OCI-LY1 (cell line): ENCODE measurements around the gene MAZ.
"Not testable (repeated sequence)": the region's sequence is repeated elsewhere in the genome, so short reads cannot be mapped to it uniquely, and the experiment has no call there.

Experiments used
- H2AFZ ChIP-seq: fragments of 200-600 bp; sonication (generic), shearing (Covaris generic); 2 replicates; pipeline ENCODE4 v1.6.0; 2014; ENCODE audit warnings: antibody characterized with exemption, mild to moderate bottlenecking, low read length
- H3F3A ChIP-seq: fragments of 200-600 bp; sonication (generic), shearing (Covaris generic); 2 replicates; pipeline ENCODE4 v1.6.0; 2014; ENCODE audit warnings: mild to moderate bottlenecking, antibody characterized with exemption, low read length, moderate library complexity; ENCODE audit not compliant: insufficient read depth
- H3K27ac ChIP-seq: fragments of 200-600 bp; sonication (generic); 2 replicates; pipeline ENCODE4 v1.5.1; 2014; ENCODE audit warnings: low read length, mixed run types, mild to moderate bottlenecking, low read depth; ENCODE audit not compliant: poor library complexity, severe bottlenecking
- H3K27me3 ChIP-seq: fragments of 200-600 bp; sonication (generic); 2 replicates; pipeline ENCODE4 v1.6.0; 2014; ENCODE audit warnings: antibody characterized with exemption, mild to moderate bottlenecking, low read length, moderate library complexity; ENCODE audit not compliant: insufficient read depth
- H3K36me3 ChIP-seq: fragments of 200-600 bp; sonication (generic); 2 replicates; pipeline ENCODE4 v1.6.1; 2014; ENCODE audit warnings: mild to moderate bottlenecking, antibody characterized with exemption, low read length, moderate library complexity, mixed read lengths; ENCODE audit not compliant: insufficient read depth
- H3K4me1 ChIP-seq: fragments of 200-600 bp; sonication (generic); 2 replicates; pipeline ENCODE4 v1.5.1; 2014; ENCODE audit warnings: mild to moderate bottlenecking, low read length, moderate library complexity; ENCODE audit not compliant: insufficient read depth, severe bottlenecking
- H3K4me2 ChIP-seq: fragments of 200-600 bp; sonication (generic), shearing (Covaris generic); 2 replicates; pipeline ENCODE4 v1.6.1; 2014; ENCODE audit warnings: low read length
- H3K4me3 ChIP-seq: fragments of 200-600 bp; sonication (generic); 2 replicates; pipeline ENCODE4 v1.5.1; 2014; ENCODE audit warnings: low read length, low read depth, mild to moderate bottlenecking, mixed read lengths; ENCODE audit not compliant: poor library complexity, severe bottlenecking
- H3K79me2 ChIP-seq: fragments of 200-600 bp; shearing (Covaris generic); 2 replicates; pipeline ENCODE4 v1.6.1; 2016; ENCODE audit warnings: mixed run types, low read length, mixed read lengths; ENCODE audit not compliant: insufficient read depth
- H3K9ac ChIP-seq: fragments of 200-600 bp; sonication (generic), shearing (Covaris generic); 2 replicates; pipeline ENCODE4 v1.6.1; 2014; ENCODE audit warnings: mild to moderate bottlenecking, low read length, mixed read lengths
- H3K9me2 ChIP-seq: fragments of 200-600 bp; sonication (generic), shearing (Covaris generic); 2 replicates; pipeline ENCODE4 v1.6.1; 2014; ENCODE audit warnings: low read depth, mild to moderate bottlenecking, low read length, mixed read lengths
- H3K9me3 ChIP-seq: fragments of 200-600 bp; shearing (Covaris generic); 2 replicates; pipeline ENCODE4 v1.6.1; 2014; ENCODE audit warnings: low read length, mixed read lengths
- H4K20me1 ChIP-seq: fragments of 200-600 bp; sonication (generic), shearing (Covaris generic); 2 replicates; pipeline ENCODE4 v1.6.0; 2016; ENCODE audit warnings: mild to moderate bottlenecking, low read length; ENCODE audit not compliant: insufficient read depth
- EZH2 ChIP-seq: fragments of 200-600 bp; sonication (generic), shearing (Covaris generic); IDR thresholded peaks from 2 replicates; pipeline ENCODE4 v1.8.0; 2017; ENCODE audit warnings: borderline replicate concordance, mixed run types, mild to moderate bottlenecking, antibody characterized with exemption, low read length, moderate library complexity, mixed read lengths
- TF ChIP-seq, protein P1 (sequence below): fragments of 200-600 bp; sonication (generic), shearing (Covaris generic); IDR thresholded peaks from 2 replicates; pipeline ENCODE4 v1.5.1; 2017; ENCODE audit warnings: mild to moderate bottlenecking, antibody characterized with exemption, low read length, moderate library complexity, mixed read lengths

Gene MAZ

GRCh38 chr16:29760567-29761279 lies 45.6 kb upstream of the MAZ start:
- no peak overlapping the region for H3K9ac ChIP-seq
- H2AFZ ChIP-seq: no peak overlapping the region
- H3K9me2 ChIP-seq: no peaks in the 10 kb centered on the region
- no peak overlapping the region for H3K4me2 ChIP-seq
- no peaks in the 10 kb centered on the region for H3K27me3 ChIP-seq
- no peaks in the 10 kb centered on the region for H4K20me1 ChIP-seq
- H3K9me3 ChIP-seq: no peaks in the 10 kb centered on the region
- no peak overlapping the region for H3K4me3 ChIP-seq
- no peaks in the 10 kb centered on the region for H3K4me1 ChIP-seq
- no peaks in the 10 kb centered on the region for H3K36me3 ChIP-seq
- H3K79me2 ChIP-seq: no peaks in the 10 kb centered on the region
- no peak overlapping the region for H3K27ac ChIP-seq
- TF ChIP-seq EZH2: no peak
- TF ChIP-seq, protein P1, sequence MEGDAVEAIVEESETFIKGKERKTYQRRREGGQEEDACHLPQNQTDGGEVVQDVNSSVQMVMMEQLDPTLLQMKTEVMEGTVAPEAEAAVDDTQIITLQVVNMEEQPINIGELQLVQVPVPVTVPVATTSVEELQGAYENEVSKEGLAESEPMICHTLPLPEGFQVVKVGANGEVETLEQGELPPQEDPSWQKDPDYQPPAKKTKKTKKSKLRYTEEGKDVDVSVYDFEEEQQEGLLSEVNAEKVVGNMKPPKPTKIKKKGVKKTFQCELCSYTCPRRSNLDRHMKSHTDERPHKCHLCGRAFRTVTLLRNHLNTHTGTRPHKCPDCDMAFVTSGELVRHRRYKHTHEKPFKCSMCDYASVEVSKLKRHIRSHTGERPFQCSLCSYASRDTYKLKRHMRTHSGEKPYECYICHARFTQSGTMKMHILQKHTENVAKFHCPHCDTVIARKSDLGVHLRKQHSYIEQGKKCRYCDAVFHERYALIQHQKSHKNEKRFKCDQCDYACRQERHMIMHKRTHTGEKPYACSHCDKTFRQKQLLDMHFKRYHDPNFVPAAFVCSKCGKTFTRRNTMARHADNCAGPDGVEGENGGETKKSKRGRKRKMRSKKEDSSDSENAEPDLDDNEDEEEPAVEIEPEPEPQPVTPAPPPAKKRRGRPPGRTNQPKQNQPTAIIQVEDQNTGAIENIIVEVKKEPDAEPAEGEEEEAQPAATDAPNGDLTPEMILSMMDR: no peak
- H3F3A ChIP-seq: no peaks in the 10 kb centered on the region

GRCh38 chr16:29761280-29761651 lies 45.1 kb upstream of the MAZ start:
- not testable (repeated sequence) for H3K9me2 ChIP-seq, H4K20me1 ChIP-seq, H3K79me2 ChIP-seq, H3K4me2 ChIP-seq, H2AFZ ChIP-seq, H3F3A ChIP-seq, H3K9ac ChIP-seq, H3K9me3 ChIP-seq, H3K4me1 ChIP-seq, H3K27ac ChIP-seq, H3K27me3 ChIP-seq, H3K4me3 ChIP-seq, H3K36me3 ChIP-seq

- Histone ChIP-seq H3K9me3 (no peaks in the 10 kb centered on the region), H3K4me1 (no peaks in the 10 kb centered on the region), H3K9ac (no peak overlapping the region), H3K79me2 (no peaks in the 10 kb centered on the region), H4K20me1 (no peaks in the 10 kb centered on the region), H3F3A (no peaks in the 10 kb centered on the region), H3K27me3 (no peaks in the 10 kb centered on the region), H3K9me2 (no peaks in the 10 kb centered on the region), H3K36me3 (no peaks in the 10 kb centered on the region), H3K27ac (no peak overlapping the region), H3K4me3 (no peak overlapping the region), H2AFZ (no peak overlapping the region), H3K4me2 (no peak overlapping the region)
- no peak for TF ChIP-seq EZH2
- TF ChIP-seq, protein P1: no peak
Observed at GRCh38 chr16:29761882-29762281, 44.4 kb upstream of the MAZ start.

DNA sequence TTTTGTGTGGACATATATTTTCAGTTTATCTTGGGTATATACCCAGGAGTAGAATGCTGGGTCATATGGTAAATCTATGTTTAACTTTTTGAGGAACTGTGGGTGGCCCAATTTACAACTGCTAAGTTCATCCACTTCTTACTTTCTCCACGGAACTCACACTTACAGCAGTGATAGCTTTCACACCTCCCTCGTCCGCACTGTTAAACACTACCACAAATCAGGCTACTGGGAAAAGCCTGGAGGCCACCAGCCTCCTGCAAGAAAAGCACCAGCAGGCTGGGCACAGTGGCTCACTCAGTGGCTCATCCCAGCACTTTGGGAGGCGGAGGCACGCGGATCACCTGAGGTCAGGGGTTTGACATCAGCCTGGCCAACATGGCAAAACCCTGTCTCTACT lies 43.0 kb upstream of the MAZ start:
- no peak overlapping the region for H3K4me2 ChIP-seq
- H3K36me3 ChIP-seq: no peaks in the 10 kb centered on the region
- H3K9me2 ChIP-seq: no peaks in the 10 kb centered on the region
- H3K79me2 ChIP-seq: no peaks in the 10 kb centered on the region
- no peaks in the 10 kb centered on the region for H3K9me3 ChIP-seq
- no peaks in the 10 kb centered on the region for H3K4me1 ChIP-seq
- H2AFZ ChIP-seq: no peak overlapping the region
- H3F3A ChIP-seq: no peaks in the 10 kb centered on the region
- no peaks in the 10 kb centered on the region for H4K20me1 ChIP-seq
- H3K27ac ChIP-seq: no peak overlapping the region
- no peaks in the 10 kb centered on the region for H3K27me3 ChIP-seq
- H3K4me3 ChIP-seq: no peak overlapping the region
- H3K9ac ChIP-seq: no peak overlapping the region
- TF ChIP-seq, protein P1: no peak
- TF ChIP-seq EZH2: no peak
